Measurements from ENCODE around the gene TBCEL.
"Not testable (repeated sequence)": the region's sequence is repeated elsewhere in the genome, so short reads cannot be mapped to it uniquely, and the experiment has no call there.

Gene TBCEL

DNA sequence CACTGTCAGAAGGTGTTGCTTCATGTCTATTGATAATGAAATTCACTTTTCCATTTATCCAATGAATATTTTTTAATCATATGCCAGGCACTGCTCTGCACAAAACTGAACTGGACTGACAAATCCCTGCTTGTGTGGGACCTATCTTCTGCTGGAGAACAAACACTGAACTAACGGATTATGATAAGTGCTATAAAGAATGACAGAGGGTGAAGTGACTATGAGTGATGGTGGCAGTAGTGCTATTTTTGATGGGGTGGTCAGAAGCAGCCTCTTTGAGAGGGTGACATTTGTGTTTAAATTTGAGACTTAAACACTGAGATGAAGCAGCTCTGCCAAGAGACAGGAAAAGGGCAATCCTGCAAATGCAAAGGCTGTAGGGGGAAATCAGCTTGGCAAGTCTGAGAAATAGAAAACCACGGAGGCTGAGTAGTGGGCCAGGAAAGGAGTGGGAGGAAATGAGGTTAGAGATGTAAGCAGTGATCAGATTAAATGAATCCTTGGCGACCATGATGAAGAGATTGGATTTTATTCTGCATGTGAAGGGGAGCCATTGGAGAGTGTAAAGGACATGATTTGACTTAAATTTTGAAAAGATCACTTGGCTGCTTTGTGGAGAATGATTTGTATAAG is 6.0 kb downstream of the TBCEL start:
- DNase-seq: no peak

GRCh38 chr11:121031167-121031566 is 7.3 kb downstream of the TBCEL start:
- DNase-seq: no peak

GRCh38 chr11:121031648-121032047 is 7.7 kb downstream of the TBCEL start:
- not testable (repeated sequence) for DNase-seq

GRCh38 chr11:121032546-121032945 is 8.6 kb downstream of the TBCEL start:
- DNase-seq: no peak

DNA sequence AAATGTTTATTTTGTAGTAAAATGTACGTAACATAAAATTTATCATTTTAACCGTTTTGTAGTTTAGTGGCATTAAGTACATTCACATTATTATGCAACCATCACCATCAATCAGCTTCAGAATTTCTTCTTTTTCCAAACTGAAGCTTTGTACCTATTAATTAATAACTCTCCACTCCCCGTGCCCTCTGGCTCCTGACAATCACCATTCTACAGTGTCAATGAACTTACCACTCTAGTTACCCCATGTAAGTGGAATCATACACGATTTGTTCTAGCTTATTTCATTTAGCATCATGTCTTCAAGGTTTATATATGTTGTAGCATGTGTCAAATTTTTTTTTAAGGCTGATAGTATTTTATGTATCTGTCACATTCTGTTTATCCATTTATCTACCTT is 9.7 kb downstream of the TBCEL start:
- no peak for DNase-seq

- no peak for DNase-seq
Observed at GRCh38 chr11:121035169-121035755, 11.4 kb downstream of the TBCEL start.

DNA sequence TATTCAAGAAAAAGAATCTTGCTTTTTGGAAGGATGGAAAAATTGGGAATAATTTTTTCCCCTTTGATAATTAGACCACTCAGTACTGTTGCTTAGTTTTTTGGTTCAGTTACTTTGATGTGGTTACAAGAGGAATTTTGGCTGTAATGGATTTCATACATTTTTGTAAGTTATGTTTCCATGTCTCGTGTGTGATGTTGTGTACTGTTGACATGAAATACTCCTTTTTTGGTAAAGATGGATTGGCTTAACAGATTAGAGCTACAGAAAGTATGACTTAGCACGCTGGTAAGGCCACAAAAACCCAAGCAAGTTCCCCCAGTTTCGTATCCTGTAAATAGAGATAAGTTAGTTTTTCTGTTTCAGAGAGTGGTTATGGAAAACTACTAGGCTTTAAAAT is 11.9 kb downstream of the TBCEL start:
- no peak for DNase-seq

DNA sequence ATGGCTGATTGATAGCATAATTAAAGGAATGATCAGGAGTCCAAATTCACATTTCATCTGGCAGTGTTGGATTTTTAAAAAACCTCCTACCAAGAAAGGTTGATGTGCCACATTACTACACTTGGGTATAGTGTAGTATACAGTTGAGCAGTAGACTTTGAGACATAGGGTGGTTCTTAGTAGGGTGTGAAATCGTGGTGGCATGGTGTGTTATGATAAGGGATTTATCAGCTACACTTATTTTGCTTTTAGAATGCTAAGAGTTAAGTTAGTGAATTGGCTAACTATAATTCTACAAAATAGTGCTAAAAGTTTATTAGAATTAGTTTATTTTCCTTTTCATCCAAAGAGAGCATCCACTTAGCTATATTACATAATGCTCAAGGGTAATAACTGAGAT is 13.1 kb downstream of the TBCEL start:
- DNase-seq: no peak

- no peak for DNase-seq
Observed at GRCh38 chr11:121038648-121039409, 14.9 kb downstream of the TBCEL start.

DNA sequence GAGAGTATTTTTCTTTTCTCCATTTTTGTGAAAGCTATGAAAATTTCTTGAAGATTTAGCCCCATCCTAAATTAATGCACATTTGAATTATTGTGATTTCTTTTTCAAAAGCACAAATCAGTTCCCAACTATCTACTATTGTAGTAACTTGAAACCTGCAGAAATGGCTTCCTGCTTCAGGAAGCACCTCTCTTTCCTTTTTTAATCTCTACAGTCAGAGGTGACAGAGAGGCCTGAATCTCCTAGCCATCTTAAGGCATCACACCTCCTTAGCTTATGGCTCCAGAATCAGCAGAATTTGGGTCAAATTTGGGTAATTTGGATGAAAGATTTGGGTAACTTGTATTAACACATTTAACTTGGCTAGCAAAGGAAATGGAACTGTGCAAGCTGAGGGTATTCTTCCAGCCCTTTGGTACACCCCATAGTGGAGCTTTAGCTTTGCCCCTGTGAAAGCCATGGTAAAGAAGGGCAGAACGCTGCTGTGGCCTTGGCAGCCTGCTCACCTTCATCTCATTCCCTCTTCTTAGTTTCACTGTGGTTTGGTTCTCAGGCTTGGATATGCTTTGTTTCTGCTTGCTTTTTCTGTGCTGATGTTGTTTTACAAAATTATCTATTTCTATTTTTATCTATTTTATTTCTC is 16.2 kb downstream of the TBCEL start:
- no peak for DNase-seq

DNA sequence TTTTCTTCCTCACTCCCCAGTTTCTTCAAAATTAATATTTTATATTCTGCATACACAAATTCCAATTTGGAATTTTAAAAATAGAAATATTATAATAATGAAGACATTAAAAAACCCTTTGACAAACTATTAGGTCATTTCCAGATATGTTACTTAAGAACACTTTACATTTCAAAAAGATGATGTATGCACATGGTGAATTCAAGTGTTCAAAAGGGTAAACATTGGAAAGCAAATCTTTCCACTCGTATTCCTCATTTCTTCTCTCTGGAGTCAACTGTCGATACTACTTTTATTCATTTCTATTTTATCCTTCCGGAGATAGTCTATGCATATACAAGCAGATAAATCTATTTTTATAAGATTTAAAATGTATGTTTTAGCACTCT is 16.7 kb downstream of the TBCEL start:
- DNase-seq: no peak

GRCh38 chr11:121041072-121041471 is 17.2 kb downstream of the TBCEL start:
- no peak for DNase-seq

GRCh38 chr11:121042296-121042695 is 18.4 kb downstream of the TBCEL start:
- DNase-seq: no peak

- DNase-seq: no peak
Observed at GRCh38 chr11:121047926-121048325, 24.0 kb downstream of the TBCEL start.

- DNase-seq: no peak
Observed at GRCh38 chr11:121048464-121049233, 24.7 kb downstream of the TBCEL start.

DNA sequence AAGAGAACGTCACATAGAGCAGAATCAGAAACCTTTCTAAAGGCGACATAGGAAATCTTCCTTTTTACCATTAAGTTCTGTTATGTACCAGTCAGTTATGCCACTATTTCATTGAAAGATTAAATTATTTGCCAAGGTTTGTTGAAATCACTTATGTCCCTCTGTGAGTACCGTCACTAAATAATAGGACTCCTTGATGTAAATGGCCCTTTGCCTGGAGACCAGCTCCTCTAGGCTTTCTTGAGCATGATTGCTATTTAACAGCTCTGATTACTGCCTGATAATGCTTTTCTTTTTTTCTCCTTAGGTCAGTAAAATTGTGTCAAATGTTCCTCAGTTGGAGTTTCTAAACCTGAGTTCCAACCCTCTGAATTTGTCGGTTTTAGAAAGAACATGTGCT is 29.3 kb downstream of the TBCEL start:
- no peak for DNase-seq

DNA sequence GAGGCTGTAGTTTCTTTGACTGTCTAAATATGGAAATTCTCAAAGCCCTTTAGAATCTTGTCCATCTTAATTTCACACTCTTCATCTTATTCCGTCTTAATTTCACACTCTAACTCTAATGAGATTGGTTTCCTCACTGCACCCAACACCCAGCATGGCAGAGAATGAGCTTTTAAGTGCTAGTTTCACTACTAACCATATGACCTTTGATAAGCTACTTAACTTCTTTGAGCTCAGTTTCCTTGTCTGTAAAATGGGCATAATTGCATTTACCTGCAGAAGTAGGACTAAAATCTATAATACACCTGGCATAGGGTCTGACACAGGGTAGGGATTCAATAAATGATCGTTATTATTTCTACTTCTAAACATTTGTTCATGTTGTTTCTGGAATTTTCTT is 30.4 kb downstream of the TBCEL start:
- DNase-seq: no peak

DNA sequence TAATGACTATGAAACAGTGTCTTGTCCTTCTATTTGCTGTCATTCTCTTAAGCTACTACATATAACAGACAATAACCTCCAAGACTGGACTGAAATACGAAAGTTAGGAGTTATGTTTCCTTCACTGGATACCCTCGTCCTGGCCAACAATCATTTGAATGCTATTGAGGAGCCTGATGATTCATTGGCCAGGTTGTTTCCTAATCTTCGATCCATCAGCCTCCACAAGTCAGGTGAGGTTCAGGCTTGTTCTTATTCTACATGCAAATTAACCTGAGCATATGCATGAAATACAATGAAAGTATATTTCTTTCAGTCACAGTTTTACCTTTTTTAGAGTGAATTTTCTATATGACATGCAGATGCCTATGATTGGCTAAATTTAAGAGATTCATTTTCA is 31.2 kb downstream of the TBCEL start:
- no peak for DNase-seq

DNA sequence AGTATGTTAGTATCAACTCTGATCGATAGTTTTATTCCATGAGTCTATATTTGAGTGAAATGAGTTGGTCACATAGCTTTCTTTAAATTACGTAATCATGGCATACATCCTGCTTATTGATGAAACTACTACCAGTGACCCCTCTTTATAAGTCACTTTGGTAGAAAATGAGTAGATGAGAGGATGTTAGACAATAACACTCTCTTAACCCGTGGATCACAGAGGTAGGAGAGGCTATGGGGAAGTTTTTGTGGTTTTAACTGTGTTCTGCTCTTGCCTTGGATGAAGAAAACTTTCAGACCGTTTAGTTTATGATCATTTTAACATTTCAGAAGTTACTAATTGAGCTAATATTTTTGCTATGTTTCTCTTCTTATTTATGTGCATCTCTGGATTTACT is 34.0 kb downstream of the TBCEL start:
- DNase-seq: no peak

DNA sequence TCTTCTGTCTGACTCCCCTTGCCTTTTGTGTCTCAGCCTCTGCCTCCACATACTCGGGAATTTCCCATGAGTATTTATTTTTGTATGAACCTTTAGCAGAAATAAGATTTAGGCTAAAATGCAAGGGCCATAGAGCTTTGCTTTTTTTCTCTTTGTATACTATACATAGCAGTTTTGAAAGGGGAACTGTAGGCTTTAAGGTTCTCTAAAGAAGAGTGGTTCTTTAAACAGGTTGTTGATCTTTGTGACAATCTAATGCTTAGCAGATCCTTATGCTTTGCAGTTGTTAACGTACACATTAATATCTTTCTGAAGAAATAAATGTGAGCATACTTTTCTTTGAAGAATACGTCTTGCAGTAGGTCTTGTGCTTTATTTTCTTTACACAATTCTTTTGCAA is 35.0 kb downstream of the TBCEL start:
- no peak for DNase-seq

GRCh38 chr11:121059605-121060004 is 35.7 kb downstream of the TBCEL start:
- DNase-seq: no peak

- DNase-seq: no peak
Observed at GRCh38 chr11:121063728-121064127, 39.8 kb downstream of the TBCEL start.

DNA sequence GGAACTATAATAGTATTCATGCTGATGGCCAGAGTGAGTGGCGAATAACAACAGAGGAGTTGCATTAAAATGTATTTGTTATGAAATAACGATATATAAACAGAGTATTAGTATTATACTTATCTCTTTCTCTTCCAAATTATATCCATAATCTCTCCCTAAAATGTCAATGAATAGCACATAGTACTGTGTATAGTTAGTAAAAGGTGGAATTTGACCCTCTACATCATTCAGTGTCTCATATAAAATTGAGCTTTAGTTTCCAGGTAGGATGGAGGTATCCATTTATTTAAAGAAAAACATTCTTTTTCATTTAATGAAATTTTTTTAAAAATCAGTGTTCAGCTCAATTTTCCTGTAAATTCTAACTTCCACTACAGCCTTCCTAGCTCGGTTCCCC is 42.7 kb downstream of the TBCEL start:
- DNase-seq: no peak
